Renal cortex interstitium (tissue), 11 donors: Measurements from ENCODE around the gene CABP2. TPM values are rescaled to one million over a fixed set of nuclear protein-coding genes. Genes with fewer than 3 reads are reported as not detected.
"Not testable (repeated sequence)": the region's sequence is repeated elsewhere in the genome, so short reads cannot be mapped to it uniquely, and the experiment has no call there.

Experiments
- DNase-seq, 11 donors: peaks; one replicate each; pipeline ENCODE4 v3.0.0-alpha.2; 2013; ENCODE audit warnings: low read depth in 9 of 11, low spot score in 4 of 11; ENCODE audit errors: extremely low read depth in 1 of 11
- polyA plus RNA-seq, 3 donors: library from polyadenylated mRNA; unstranded; fragments of 120-200 nt; gene quantifications; one replicate each; pipeline ENCODE4 v1.2.1, GENCODE V29; 2013; ENCODE audit not compliant: insufficient read length in 3 of 3

Gene CABP2
- polyA plus RNA-seq, 3 donors = 0.29 TPM; not detected in 2

DNA sequence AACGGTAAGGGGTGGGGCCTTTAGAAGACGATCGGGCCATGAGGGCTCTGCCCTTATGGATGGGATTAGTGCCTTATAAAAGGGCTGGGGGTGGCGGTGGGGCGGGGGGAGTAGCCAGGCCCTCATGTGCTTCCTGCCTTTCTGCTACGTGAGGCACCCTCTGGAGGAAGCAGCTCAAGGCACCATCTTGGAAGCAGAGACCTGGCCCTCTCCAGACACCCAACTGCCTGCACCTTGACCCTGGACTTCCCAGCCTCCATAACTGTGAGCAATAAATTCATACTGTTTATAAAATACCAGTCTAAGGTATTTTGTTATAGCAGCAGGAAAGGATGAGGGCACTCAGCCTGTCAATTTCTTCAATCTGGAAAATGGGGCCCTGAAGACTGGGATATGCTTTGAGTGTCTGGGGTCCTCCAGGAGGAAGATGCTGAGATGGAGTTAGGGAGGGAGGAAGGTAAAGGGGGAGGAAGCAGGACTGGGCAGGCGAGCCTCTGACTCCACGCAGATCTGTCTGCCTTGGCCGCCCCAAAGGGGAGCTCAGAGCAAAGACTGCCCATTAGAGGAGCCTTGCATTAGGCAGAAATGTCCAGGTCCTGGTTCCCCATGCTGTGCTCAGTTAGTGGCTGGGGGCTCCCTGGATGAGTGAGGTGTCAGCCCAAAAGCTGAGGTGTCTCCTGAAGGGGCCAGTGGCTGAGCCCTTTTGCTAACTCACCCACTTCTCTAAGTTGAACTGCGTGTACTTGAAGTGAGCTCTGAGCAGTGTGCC lies 5.3 kb downstream of the CABP2 start:
- no peak for DNase-seq

DNA sequence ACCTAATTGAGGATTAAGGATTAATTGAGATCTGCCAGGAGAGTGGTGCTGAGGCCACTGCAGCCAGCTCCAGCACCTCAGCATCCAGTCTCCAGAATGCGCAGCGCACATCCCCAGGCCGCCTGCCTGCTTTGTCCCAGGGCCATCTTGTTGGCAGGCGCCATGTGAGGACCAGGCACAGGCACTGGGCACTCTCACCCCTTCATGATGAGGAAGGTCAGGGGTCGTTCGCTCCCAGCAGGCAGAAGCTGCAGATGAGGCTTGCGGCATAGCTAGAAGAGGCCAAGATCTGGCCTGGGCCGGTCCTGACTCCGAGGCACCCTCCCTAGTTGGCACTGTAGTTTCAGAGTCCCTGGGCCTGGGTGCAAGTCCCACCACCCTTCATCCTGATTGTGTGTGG lies 6.4 kb downstream of the CABP2 start:
- DNase-seq = no peak

DNA sequence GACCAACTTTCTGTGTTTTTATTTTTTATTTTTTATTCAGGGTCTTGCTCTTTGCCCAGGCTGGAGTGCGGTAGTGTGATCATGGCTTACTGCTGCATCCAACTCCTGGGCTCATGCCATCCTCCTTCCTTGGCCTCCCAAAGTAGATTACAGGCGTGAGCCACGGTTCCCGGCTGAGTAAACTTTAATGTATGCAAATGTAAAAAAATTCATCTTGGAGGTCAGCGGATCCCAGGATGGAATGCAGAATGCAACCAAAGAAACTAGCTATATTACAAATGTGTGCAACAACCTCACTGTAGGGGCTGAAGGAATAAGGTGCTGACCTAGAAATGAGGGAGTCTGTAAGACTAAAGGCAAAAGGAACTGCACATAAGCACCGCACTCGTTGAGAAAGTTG lies 9.1 kb downstream of the CABP2 start:
- no peak for DNase-seq

DNA sequence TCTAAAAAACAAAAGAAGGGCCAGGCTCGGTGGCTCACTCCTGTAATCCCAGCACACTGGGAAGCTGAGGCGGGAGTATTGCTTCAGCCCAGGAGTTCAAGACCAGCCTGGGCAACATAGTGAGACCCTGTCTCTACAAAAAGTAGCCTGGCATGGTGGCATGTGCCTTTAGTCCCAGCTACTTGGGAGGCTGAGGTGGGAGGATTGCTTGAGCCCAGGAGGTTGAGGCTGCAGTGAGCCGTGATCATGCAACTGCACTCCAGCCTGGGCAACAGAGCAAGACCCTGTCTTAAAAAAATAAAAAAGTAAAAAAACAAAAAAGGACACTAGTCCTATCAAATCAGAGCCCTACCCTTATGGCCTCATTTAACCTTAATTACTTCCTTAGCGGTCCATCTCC lies 11.7 kb downstream of the CABP2 start:
- not testable (repeated sequence) for DNase-seq

DNA sequence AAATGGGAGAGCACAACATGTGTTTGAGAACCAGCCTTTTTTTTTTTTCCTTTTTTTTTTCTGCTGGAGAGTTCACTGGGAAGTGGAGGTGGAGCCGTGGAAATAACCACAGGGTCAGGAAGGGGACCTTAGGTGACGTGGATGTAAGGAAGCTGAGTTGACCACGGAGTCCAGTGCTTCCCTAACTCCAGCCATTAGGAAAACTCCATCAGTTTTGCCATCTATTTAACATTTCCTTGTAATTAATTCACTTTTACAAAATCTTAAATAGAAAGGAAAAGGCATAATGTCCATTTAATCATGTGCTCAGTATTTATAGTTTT lies 13.3 kb downstream of the CABP2 start:
- DNase-seq = no peak

DNA sequence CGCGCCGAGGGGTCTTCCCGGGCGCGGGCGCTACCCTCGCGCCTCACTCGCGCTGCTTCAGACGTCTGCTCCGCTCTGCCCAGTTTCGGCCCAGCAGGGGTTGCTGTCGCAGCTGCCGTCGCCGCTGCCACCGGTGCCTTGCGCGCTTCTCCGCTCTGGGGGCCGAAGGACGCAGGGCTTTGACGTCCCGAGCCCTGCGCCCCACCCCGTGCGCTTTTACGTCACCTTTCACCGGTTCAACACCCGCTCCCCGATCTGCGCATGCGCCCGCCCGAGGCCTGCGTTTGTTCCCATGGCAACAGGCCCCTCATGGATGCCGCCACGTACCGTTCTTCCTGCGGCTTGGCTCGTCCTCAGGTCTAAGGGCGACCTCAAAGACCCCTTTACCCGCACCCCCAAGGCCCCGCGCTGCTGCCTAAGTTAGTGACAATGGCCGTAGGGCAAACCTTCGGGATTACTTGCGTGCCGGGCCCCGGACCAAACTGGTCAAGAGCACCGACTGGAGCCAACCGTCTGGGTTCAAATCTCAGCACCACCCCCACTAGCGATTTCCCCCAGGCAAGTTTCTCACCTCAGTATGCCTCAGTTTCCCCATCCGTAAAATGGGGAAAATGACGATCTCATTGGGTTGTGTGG lies 14.6 kb downstream of the CABP2 start:
- DNase-seq = peak; percentile 79 to 96 (median 93)

DNA sequence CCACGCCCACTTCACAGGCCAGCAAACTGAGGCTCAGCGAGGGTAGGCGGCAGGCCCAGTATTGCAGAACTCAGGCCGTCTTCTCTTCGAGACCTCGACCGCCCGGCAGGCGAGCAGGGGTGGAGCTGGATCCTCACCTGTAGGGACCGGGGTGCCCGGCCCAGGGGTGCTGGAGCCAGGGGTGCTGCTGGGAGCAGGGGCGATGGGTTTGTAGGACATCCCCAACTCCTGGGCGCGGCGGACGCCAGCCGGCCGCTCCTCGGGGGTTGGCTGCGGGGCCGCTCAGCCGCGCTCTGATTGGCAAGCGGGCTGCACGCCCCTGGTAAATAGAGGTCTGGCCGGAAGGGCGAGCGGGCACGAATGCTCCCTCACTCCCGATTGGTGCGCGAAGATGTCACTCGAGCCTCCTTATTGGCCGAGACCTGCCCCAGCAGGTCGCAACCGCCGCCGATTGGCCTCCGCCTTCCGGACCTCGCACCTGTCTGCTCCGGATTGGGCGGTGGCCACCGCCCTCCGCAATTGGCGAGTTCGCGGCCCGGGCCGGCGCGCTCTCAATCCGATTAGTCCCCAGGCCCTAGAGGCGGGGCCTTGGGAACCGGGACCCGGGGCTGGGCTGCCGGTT lies 15.3 kb downstream of the CABP2 start, which contains the start of gene CDK2AP2:
TSS of gene CDK2AP2 (minus strand) at position 299 of the 622 bp plus-strand sequence. CDS start at position 219, 80 bp downstream.
- peak; percentile 90 to 99 (median 97) for DNase-seq

DNA sequence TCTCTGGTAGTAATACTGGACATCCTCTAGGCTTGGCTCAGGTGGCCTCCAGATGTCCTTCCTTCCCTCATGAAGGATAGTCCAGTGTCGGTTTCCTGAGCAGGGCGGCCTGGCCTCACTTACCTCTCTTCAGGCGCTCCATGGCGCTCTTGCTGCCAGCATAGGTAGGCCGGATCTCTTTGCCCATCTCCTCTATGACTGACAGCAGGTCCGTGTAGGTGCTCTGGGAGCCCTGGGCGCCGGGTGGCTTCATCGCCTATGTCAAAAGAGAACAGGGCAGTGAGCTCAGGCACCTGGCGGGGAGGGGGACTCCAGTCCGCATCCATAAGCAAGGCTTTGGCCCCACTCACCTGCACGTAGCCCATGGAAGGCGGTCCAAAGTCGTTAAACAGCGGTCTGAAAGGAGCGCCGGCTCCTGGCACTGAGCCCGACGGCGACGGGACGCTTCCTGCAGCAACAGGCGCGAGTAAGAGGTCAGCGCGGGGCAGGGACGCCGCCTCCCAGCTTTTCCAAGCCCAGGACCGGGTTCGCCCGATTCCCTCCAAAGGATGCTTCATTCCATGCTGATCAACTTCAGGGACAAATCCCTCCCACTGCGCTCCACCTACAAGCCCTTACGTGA lies 15.9 kb downstream of the CABP2 start:
- no peak for DNase-seq

DNA sequence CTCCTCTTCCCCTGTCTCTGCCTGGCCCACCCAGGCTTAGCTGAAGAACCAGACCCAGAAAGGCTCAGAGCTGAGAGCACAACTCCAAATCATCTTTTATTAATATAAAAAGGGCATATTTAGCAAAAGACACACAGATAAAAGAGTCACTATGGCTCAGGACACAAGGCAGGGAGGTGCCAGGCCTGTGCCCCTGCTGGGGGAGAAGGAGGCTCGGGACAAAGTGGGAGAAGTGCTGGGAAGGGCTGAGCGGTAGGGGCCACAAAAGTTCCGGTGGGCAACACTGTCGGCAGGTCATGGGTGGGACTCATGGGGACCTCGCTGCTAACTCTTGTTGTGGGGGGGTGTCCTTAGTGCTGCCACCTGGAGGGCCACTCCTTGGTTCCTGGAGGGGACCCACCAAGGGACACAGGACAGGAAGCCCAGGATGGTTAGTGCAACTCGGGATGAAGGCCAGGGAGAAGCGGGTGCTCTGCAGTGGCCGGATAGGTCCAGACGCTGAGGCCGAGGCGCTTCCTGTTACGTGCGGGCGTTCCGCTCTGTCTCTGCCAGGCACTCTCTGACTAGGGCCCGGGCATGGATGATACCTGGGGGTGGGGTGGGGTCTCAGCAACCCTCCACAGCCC lies 16.7 kb downstream of the CABP2 start:
- DNase-seq = no peak

DNA sequence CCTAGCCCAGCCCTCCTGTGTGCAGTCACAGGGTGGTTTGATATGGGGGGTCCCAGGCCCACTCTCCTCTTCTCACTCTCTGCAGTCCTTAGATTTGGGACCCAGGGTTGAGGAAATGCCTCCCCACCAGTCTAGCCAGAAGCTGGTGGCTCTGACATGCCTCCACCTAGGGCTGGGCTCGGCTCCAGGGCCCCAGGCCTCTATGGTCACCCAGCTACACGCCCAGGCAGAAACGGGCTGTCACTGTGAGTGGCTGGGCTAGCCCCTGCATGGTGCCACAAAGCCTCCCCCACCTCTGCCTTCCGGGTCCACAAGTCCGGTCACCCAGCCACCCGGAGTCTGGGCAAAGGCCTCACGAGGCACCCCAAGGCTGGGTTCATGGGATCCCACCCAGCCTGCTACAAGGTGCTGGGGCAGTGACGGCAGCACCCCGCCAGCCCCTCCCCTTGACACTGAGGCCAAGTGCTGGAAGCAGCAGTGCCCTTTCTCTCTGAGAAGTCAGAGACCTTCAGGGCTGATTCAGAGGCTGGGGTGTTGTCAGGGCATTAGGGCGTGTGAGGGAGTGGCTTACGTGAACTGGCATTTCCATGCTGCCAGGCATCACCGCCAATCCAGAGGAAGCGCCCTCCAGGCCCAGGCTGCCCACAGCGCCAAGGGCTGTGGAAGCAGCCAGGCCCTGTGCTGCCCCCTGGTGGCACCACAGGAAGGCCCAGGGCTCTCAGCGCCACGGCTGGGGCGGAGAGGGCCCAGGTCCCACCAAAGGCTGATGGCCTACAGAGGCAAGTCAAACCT lies 17.4 kb downstream of the CABP2 start:
- peak in 9 of 11 donors; percentile 67 to 82 (median 76) for DNase-seq

DNA sequence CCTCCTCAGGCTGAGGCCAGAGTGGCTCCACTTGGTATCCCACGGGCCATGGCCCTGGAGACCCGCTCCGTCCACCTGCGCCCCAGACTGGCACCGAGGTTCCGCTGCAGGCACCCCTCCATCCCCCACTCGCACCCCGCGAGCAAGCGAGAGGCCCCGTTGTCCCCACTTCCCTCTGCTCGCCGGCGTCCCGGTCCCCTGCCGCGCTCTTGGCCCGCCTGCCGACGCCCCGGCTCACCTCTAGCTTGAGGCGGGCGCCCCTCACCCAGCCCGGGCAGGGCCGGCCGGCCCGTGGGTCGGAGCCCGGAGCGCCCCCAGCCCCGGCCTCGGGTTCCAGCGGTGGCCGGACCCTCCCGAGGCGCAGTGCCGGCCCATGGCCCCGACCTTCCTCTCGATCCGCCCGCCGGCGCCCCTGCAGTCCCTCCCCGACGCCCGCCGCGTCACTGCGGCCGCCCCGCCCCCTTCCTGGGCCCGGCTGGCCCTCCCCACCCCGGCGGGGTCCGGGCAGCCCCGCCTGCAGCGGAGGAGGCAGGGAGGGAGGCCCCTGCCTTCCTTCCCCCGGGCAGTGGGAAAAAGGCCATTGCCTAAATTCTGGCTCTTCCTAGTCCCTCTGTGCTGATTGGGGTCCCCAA lies 18.2 kb downstream of the CABP2 start, which contains the start of gene PITPNM1:
TSS of gene PITPNM1 (minus strand) at position 414 of the 632 bp plus-strand sequence. CDS start 1,183 bp downstream, outside the sequence.
- peak in 2 of 11 donors; percentile 26 to 64 for DNase-seq

DNA sequence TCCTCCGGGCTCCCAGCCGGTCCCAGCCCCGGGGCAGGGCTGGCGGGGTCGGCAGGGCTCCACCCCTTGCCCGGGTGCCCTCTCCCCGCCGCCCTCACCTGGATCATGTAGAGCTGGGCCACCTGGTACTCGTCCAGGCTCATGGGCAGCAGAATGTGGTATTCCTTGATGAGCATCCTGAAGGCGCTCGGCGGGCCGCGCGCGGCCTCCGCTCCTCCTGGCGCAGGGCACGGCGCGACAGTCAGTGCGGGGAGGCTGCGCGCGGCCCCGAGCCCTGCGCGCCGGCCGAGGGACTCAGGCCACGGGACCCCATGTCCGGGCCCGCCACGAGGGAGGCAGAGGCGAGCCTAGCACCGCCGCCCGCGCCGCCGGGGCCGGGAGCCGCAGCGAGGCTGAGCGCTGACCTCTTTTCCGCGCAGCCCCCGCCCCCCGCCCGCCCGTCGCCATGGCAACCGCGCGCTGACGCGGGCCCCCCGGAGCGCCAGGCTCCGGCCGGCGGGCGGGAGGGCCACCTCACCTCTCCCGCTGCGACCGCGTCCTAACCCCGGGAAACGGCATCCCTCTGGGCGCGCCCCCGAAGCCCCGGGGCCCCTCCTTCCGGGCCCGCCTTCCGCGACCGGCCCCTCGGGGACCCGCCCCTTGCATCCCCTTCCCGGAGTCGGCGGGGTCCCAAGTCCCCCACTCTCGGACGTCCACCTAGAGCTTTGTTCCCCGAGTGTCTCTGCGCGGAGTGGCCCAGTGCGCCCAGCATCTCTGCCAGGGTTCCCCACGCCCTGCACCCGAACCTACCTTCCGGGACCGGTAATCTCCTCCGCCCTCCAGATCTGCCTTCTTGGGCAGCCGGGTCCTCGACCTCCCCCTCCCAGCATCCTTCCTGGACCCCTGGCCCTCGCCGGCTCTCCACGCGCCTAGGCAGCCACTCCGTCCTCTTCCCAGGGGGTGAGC lies 19.0 kb downstream of the CABP2 start:
- no peak for DNase-seq

DNA sequence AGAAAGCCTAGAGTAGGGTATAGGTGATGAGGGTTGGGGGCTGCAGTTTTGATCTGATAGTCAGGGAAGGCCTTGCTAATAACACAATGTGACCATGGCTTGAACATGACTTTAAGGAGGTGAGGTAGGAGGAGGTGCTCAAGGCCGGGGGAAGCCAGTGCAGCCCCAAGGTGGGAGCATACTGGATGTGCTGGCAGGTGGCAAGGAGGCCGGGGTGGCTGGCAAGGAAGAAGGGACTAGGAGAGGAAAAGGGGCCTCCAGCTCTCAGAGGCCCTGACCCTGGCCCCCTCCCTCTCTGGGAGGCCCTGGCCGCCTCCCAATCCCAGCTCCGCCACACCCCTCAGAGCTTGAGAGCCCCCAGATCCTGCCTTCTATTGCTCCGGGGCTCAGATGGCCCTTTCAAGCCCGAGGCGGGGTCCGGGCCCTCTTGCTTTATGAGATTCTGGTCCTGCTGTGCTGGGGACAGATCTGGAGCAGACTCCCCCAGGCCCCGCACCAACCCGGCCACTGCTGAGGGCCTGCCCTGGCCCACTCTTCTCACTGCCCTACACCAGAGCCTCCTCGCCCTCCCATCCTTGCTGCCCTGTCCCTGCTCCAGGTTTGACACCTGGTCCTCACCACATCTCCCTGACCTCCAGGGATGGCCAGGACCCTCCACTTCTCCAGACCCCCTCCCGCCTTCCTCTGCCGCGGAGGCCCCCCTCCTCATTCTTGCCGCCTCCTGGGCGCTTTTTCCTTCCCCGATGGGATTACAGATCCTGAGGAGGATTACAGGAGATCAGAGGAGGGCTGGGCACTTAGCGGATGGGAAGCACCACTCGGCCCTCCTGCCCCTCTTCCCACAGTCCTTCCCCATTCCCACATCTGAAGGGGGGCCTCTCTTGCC lies 19.9 kb downstream of the CABP2 start:
- DNase-seq = no peak

DNA sequence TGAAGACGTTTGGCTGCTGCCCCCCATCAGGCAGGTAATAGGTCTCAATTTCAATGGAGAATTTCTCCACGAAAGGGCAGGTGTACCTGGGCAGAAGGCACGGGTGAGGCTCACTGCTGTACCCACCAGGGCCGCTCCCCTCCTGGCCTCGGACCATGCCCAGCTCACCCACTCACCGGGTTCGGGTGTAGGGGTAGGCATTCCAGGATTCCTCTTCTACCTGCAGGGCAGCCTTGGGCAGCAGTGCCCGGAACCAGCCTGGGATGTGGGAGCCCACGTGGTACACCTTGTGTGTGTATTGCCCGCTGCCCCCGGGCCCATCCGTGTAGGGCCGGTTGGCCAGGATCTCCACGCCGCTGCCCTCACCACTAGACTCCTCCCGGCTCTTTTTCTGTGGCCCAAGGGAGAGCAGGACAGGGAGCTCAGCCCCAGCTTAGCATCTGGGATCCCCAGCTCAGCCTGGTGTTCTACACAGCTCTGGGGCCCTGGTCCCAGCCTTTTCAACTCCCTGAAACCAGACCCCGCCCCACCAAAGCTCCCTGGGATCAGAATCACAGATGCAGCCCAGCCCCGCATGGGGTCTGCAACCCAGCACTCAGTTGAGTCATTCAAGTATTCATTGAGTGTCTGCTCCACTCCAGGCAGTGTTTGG lies 20.8 kb downstream of the CABP2 start:
- DNase-seq = no peak

DNA sequence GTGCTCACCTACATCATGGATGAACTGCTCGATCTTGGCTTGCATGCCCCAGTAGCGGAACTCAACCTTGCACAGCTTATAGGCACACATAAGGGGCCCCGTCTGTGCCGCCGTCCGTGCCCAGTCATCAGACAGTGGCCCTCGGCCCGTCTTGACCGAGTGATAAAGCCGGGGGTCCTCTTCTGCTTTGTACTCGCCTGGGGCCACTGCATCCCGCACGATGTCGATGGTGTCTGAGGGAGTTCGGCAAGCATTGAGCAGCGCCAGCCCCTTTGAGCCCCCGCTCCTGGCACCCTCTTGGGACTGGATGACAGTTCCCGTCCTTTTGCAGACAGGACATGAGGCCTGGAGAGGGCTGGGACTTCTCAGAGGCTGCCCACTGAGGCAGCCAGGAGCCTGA lies 21.4 kb downstream of the CABP2 start:
- no peak for DNase-seq
